HG02973 (cell line): Measurements from ENCODE around the gene RAB33B.

Source experiments
- ATAC-seq: cut with Tn5 transposase; IDR thresholded peaks from one replicate; pipeline ENCODE4 v1.9.1; 2021; ENCODE audit warnings: moderate library complexity; ENCODE audit not compliant: unreplicated experiment

The RAB33B gene

DNA sequence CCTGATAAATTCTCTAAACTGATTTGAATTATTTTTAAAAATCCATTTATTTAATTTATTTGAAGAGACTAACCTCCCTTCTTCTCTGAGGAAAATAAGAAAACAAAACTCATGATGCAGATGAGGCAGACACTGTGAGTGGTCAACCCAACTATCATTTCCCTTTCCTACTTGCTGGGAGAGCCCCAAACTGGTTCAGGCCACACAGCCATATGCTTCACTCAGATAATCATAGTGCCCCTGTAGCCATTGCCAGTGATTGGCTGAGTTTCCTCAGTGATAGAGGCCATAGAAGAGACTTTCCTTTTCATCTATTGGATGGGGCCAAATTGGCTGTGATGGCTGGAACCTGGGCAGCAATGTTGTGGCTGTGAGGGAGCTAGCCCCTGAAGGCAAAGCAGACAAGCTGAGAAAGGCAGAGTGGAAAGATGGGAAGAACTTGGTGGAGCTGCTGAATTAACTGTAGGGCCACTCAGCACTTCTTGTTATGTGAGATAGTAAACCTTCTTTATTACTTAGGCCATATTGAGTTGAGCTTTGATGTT, 49.8 kb downstream of the RAB33B start:
- ATAC-seq: no peak

DNA sequence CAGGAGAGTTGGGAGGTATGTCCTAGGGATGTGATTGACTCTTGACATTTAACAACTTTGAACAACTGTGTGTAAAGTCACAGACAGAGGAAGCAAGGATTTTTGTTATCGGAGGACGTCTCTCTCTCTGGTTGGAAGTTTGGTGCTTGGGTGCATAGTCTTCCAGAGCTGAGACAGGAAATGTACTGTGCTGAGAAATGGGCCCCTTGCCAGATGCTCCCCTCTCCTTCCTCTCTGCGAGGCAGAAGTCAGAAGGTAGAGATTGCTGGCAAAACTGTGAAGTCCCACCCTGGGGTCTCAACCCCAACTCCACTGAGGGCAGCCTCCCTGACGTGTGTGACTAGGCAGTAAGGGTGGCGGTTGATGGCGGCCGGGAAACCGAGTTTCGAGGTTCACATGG, 52.9 kb downstream of the RAB33B start:
- ATAC-seq: no peak

DNA sequence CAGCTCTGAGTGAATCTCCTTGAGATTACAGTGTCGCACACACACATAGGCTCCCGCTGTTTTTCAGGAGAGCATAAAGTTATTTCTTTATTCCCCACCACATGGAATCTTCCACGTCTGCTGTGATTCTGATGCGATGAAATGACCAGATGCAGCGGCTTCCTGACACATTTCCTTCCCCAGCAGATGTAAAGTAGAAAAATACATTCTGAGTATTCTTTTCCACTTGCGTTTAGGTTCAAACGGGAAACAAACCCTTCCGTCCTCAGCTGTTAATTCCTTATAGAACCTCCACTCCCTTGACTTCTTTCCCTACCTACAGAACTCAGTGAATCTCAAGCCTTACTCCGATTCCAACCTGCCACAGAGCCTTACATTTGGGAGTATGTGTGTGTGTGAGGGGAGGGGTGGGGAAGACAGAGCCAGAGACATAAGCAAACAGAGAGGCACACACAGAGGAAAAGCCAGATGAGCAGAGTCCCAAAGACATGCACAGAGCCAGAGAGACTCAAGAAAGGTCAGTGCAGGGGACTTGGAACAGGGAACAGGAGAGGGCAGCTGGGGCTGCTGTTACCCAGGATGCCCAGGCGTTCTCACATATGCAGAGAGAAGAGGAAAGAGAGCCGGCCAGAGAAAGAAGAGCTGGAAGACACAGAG, 54.8 kb downstream of the RAB33B start:
- ATAC-seq: no peak

DNA sequence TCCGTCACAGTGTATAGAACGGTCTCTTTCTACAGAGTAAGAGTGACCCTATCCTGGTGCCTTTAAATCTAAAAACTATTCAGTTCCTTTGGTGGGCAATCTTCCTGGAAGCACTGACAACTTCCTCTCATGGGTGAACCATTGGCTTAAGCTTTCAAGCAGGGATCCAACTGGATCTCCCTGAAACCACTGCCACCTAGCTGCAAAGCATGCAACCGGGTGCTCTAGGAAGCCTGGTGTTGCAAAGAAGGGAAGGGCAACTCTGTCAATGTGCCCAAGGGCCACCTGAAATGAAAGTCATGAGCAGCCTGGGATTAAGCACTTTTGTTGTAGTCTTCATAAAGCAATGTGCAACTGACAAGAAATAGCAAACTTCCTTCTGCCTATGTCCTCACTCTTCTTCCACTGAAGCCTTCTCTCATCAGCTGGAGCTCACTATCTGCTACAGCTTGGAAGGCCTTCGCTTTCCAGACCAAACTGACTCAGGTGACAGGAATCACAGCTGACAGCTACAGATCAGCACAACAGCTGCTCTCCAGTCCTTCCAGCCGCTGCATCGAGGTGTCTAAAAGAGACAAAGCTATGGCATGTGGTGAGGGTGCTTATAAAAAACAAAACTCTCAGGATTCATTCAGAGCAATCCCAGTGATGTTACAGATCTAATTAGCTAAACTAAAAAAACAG, 55.9 kb downstream of the RAB33B start:
- no peak for ATAC-seq

DNA sequence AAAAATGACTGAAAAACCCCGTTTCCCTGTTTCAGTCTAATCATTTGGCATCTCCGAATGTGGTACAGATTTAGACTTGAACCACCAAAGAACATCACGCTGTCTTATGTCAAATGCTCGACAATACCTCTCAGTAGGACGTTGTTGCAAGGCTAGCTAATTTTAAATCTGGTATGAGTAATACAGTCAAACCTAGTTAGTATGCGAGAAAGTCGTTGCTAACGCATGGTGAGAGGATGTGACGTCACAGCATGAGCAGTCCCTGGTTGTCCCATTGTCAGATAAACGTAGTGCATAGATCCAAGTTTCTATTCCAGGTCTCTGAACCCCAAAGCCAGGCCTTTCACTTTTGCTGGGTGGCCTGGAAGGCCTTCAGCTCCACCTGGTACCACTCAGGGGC, 57.4 kb downstream of the RAB33B start:
- no peak for ATAC-seq

DNA sequence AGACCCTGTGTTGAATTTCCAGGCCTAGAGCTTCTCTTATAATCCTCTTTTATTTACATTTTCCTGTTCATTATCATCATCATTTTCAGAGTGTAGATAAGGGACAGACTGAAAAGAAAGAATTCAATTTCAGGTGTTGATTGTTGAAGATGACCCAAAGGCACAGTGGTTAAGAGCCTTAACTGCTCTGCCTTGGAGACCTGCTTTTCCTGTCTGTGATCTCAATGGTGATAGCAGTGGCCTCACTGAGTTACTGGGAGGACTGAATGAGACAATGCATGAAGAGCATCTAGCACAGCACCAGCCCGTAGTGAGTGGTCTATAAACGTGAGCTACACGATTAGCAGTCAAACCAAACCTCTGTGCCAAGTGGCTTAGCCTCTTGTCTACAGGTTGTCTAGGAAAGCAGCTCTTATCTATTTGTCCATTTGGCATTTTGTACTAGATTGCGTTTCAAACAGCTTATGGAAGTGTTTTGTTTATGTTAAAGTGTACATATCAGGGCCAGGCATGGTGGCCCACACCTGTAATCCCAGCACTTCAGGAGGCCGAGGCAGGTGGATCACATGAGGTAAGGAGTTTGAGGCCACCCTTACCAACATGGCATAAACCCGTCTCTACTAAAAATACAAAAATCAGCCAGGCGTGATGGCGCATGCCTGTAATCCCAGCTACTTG, 60.6 kb downstream of the RAB33B start:
- no peak for ATAC-seq

DNA sequence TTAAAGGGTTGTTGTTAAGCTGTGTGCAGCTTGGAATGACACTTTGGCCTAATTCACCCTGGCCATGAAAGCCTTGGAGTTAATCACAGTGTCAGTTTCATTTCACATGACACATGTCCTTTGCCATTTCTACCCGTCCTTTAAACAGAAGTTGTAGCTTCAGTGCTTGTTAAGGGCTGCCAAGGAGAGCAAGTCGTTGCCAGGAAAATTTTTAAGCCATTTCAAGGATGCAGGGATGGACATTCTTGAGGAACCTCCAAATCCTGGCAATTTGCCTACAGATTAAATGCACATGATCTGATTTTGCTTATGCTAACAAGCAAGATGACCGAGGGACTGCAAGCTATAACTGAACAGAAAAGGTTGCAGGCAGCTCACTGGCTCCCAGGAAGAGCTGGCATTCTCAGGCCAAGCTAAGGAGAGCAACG, 61.6 kb downstream of the RAB33B start:
- ATAC-seq: no peak

DNA sequence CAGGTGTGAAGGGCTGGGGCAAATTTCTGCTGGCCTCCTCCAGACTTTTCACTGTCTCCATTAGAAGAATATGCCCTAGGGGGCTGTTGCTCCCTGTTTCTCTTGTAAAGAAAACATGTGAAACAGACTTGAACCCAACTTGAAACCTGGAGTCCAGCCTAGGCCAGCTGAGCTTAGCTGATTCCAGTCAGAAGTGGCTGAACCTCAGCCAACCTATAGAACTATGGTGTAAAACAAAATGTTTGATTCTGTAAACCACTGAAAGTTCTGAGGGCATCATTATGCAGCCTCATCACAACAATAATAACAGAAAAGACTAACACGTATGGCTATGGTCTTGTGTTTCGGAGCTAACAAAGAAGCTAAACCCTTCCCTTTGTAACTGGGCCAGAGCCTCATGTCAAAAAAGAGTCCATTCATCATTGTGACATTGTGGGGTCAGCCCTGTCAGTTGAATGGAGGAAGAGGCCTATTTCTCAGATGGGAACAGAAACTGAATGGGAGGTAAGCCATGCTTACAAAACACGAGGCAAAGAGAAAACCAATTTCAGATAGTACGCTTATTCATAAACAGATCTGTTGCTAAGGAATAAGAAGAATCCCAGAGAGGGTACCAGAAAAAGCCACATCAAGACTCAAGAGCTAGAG, 68.0 kb downstream of the RAB33B start:
- ATAC-seq: peak; percentile 40

DNA sequence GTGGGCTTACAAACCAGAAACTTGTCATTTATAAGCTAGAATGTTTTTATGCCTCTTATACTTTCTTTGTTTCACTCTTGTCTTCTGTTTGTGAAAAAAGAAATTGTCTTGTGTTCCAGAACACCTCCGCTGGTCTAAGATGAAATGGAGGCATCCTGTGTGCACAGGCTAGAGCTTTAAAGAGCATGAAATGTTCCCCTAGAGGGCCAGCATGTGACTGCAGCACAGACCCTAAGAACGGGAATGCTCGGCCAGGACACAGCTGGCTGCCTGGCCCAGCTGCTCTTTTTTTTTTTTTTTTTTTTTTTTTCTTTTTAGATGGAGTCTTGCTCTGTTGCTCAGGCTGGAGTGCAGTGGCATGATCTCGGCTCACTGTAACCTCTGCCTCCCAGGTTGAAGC, 68.5 kb downstream of the RAB33B start:
- peak; percentile 25 for ATAC-seq

DNA sequence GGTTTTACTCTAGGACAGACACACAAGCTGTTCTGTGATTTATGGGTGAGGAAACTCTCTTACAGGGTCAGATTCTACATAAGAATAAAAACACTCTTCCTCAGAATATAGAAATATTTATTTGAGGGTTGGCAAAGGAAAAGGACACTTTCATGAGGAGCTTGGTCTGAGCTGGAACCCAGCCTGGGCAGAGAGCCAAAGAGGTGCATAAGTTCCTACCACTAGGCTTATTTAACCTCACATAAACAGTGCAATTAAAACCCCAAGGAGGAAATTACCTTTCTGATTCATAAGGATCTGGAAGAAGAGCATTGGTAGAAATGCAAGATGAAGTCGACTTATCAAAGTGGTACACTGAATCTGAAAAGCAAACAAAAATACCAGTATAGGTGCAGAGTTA, 69.2 kb downstream of the RAB33B start:
- no peak for ATAC-seq

DNA sequence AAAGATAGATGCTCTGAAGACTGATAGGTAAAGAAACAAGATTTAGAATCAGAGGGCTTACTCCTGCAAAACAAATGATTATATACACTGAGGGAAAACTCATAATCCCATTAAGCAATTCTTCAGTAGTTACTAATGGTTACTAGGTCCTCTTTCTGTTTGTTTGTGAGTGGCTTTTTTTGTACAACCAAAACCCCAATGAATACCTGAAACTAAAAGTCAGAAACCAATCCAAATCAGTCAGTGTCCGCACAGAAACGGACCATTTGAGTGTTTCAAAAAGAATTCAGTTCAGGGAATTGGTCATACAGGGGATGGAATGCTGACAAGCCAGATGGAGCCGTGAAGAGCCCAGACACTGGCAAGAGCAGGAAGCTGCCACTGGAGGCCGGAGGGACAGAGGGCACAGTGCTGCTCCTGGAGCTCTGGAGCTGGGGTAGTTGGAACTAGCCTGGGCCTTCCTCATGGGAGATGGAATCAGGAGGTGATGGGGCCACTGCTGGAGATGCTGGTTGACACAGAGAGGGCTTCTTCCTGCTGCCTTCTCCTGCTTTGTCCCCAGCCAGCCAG, 70.2 kb downstream of the RAB33B start:
- ATAC-seq: peak; percentile 28

DNA sequence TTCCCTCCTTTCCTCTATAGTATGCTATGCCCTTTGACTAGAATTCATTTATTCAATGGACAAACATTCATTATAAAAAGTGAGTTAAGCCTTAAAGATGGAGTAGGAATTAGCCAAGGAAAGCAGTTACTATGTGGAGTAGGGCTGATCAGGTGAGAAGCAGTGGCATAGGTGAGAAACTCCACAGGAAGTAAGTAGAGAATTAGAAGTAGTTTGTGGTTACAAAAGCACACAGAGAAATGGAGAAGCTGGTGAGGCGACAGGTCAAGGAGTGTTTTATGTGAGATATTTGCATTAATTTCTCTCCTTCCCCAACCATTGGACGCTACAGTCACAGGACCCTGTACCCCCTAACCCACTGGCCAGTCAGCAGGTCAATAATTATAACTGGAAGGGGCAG, 71.5 kb downstream of the RAB33B start:
- ATAC-seq: no peak
